K562 (cell line): ENCODE data around the gene SYCN. TPM values are rescaled to one million over a fixed set of nuclear protein-coding genes. Genes with fewer than 3 reads are reported as not detected.

Source experiments
- ATAC-seq: fragments of 200-7000 bp; cut with Tn5 transposase; 3 replicates; pipeline ENCODE4 v1.9.1; 2020; ENCODE audit warnings: moderate library complexity
- BruUV-seq: library from RNA; stranded (reverse); fragments of 400-500 nt; replicated peaks from 2 replicates; lab custom pipeline; 2021; lab: Mats Ljungman, UMichigan
- CTCF ChIA-PET: fragments of 300-600 bp; formaldehyde crosslinking; extraction: SDS; loops from one replicate; lab custom pipeline; 2021; ENCODE audit warnings: low intra/inter-chr PET ratio; lab: Yijun Ruan, JAX
- POLR2A ChIA-PET: fragments of 300-600, 350-650 bp; sonication (Branson Sonifier 250); formaldehyde crosslinking; extraction: SDS; loops from one replicate; lab custom pipeline; 2021; ENCODE audit warnings: antibody characterized with exemption, inconsistent platforms; lab: Yijun Ruan, JAX
- DNase-seq, 4 experiments: peaks; one replicate each; pipeline versions ENCODE4 v3.0.0 to v3.0.0-alpha.2; 2011 to 2018; ENCODE audit warnings: low spot score in 3 of 4, mixed read lengths in 3 of 4; ENCODE audit errors: extremely low read depth in 1 of 4
- FAIRE-seq: peaks from 2 replicates; lab custom pipeline; 2011; peaks lifted over from hg19 to GRCh38; lab: Jason Lieb, UNC
- H2AFZ ChIP-seq: 2 replicates; pipeline ENCODE4 v1.6.0; 2011; ENCODE audit warnings: low read depth, low read length, control low read depth, inconsistent platforms
- H3K27ac ChIP-seq: fragments of 200-600 bp; 3 replicates; pipeline ENCODE4 v1.8.0; 2011; ENCODE audit warnings: low read depth, mild to moderate bottlenecking, control low read depth, inconsistent platforms, low read length, moderate library complexity, mixed read lengths; ENCODE audit errors: extremely low read depth
- H3K27me3 ChIP-seq, 2 experiments: fragments of 300-600 bp in 1 of 2; 2 replicates in 1 of 2; 3 replicates in 1 of 2; pipeline versions ENCODE4 v1.6.0 to v1.8.0; 2011; ENCODE audit warnings: inconsistent platforms in 2 of 2, low read length in 2 of 2, mild to moderate bottlenecking in 1 of 2, mixed read lengths in 1 of 2, moderate library complexity in 1 of 2; ENCODE audit not compliant: control insufficient read depth in 2 of 2, insufficient read depth in 2 of 2
- H3K36me3 ChIP-seq: fragments of 300-600 bp; 3 replicates; pipeline ENCODE4 v1.8.0; 2011; ENCODE audit warnings: mild to moderate bottlenecking, low read length, inconsistent platforms; ENCODE audit not compliant: control insufficient read depth, insufficient read depth
- H3K4me1 ChIP-seq, 2 experiments: fragments of 200-600 bp in 1 of 2; replicated peaks in 1 of 2; 2 replicates in 1 of 2; 3 replicates in 1 of 2; pipeline versions ENCODE4 v1.5.1 to v1.8.0; 2011; ENCODE audit warnings: inconsistent platforms in 2 of 2, low read length in 2 of 2, mild to moderate bottlenecking in 1 of 2, mixed read lengths in 1 of 2, moderate library complexity in 1 of 2; ENCODE audit not compliant: control insufficient read depth in 2 of 2, insufficient read depth in 2 of 2
- H3K4me2 ChIP-seq: 2 replicates; pipeline ENCODE4 v1.6.1; 2011; ENCODE audit warnings: low read length, control low read depth, inconsistent platforms, mixed read lengths; ENCODE audit not compliant: insufficient read depth
- H3K4me3 ChIP-seq: fragments of 200-600 bp; sonication (generic), shearing (Covaris generic); 2 replicates; pipeline ENCODE4 v1.5.1; 2016; ENCODE audit warnings: control low read depth, inconsistent platforms
- H3K79me2 ChIP-seq: fragments of 200-600 bp; 3 replicates; pipeline ENCODE4 v1.8.0; 2011; ENCODE audit warnings: low read length, inconsistent platforms; ENCODE audit not compliant: control insufficient read depth, insufficient read depth
- H3K9ac ChIP-seq, 2 experiments: 2 replicates each; pipeline versions ENCODE4 v1.6.0 to v1.6.1; 2011; ENCODE audit warnings: low read depth in 2 of 2, low read length in 2 of 2, control low read depth in 1 of 2, inconsistent platforms in 1 of 2, mild to moderate bottlenecking in 1 of 2, mixed read lengths in 1 of 2; ENCODE audit not compliant: insufficient read depth in 1 of 2
- H3K9me1 ChIP-seq: one replicate; pipeline ENCODE4 v1.6.0; 2011; ENCODE audit warnings: inconsistent platforms, mild to moderate bottlenecking, low read length, moderate library complexity; ENCODE audit not compliant: control insufficient read depth, insufficient read depth
- H3K9me3 ChIP-seq: replicated peaks from 2 replicates; pipeline ENCODE4 v1.5.1; 2011; ENCODE audit warnings: low read depth, low read length, inconsistent platforms; ENCODE audit not compliant: control insufficient read depth, insufficient read depth
- H4K20me1 ChIP-seq: replicated peaks from 2 replicates; pipeline ENCODE4 v1.6.1; 2011; ENCODE audit warnings: low read length, inconsistent platforms, mixed read lengths; ENCODE audit not compliant: control insufficient read depth, insufficient read depth
- DMBX1 ChIP-seq: fragments of 250-450 bp; sonication (Bioruptor Pico); IDR thresholded peaks from 2 replicates; pipeline ENCODE4 v1.8.0; 2022; ENCODE audit warnings: inconsistent platforms, mild to moderate bottlenecking, moderate library complexity, borderline replicate concordance
- NR2C1 ChIP-seq, 2 experiments: fragments of 450-650 bp; IDR thresholded peaks; 2 replicates each; pipeline ENCODE4 v1.6.1; 2017; ENCODE audit warnings: mild to moderate bottlenecking in 2 of 2, antibody characterized with exemption in 1 of 2, inconsistent platforms in 1 of 2, missing compliant biosample characterization in 1 of 2, missing genetic modification characterization in 1 of 2
- POLR2G ChIP-seq: fragments of 200-400 bp; formaldehyde crosslinking; IDR thresholded peaks from 2 replicates; pipeline ENCODE4 v1.6.1; 2017; ENCODE audit warnings: low read depth, mild to moderate bottlenecking, antibody characterized with exemption, low read length, moderate library complexity
- SIN3A ChIP-seq, 2 experiments: fragments of 150-350 bp in 1 of 2; IDR thresholded peaks; 2 replicates each; pipeline ENCODE4 v1.6.1; 2011 to 2016; ENCODE audit warnings: borderline replicate concordance in 2 of 2, low read depth in 2 of 2, low read length in 2 of 2, mild to moderate bottlenecking in 2 of 2, moderate library complexity in 2 of 2; ENCODE audit not compliant: control insufficient read depth in 1 of 2
- TRIM28 ChIP-seq: fragments of 450-650 bp; IDR thresholded peaks from 2 replicates; pipeline ENCODE4 v1.6.1; 2017
- YBX1 ChIP-seq: fragments of 450-650 bp; IDR thresholded peaks from 2 replicates; pipeline ENCODE4 v1.7.1; 2016; ENCODE audit warnings: mild to moderate bottlenecking
- ZNF696 ChIP-seq: fragments of 250-450 bp; sonication (Bioruptor Pico); conservative IDR thresholded peaks from 2 replicates; pipeline ENCODE4 v1.4.0; 2020; ENCODE audit warnings: mild to moderate bottlenecking, moderate library complexity
- WGBS: fragments of 100-300 bp; shearing (Covaris generic); methylation state at CpG from one replicate; pipeline ENCODE4 v1.1.6; 2016; ENCODE audit warnings: low coverage, mixed read lengths; ENCODE audit not compliant: insufficient coverage; ENCODE audit errors: missing lambda C conversion rate; 5-methylcytosine and 5-hydroxymethylcytosine counted together
- in situ Hi-C: fragments of 300-500 bp; cut with MboI; formaldehyde crosslinking; loops from 4 replicates; pipeline ENCODE4 v1.15.0; 2018; ENCODE audit warnings: inconsistent platforms, mixed read lengths
- intact Hi-C: fragments of 100-400 bp; cut with micrococcal nuclease; formaldehyde crosslinking; loops from 2 replicates; pipeline ENCODE4 v1.14.2; 2022
- polyA plus RNA-seq, 8 experiments: library from polyadenylated mRNA; depleted of rRNA in 4 of 8; stranded (reverse) in 5 of 8; unstranded in 3 of 8; fragments of >200 nt; fragmentation: Nextera tagmentation in 2 of 8; fragmentation: Illumina TruSeq in 1 of 8; extraction: Ambion mirVana in 2 of 8; extraction: Trizol in 1 of 8; gene quantifications; 2 replicates each; pipeline versions ENCODE4 v1.2.1 to v1.2.3, GENCODE V29; 2011 to 2014; ENCODE audit warnings: inconsistent platforms in 1 of 8, missing spikeins in 1 of 8
- total RNA-seq, 7 experiments: library from RNA; depleted of rRNA in 6 of 7; stranded (reverse); fragments of >200 nt in 6 of 7; fragmentation: Illumina TruSeq in 2 of 7; extraction: Trizol in 2 of 7; gene quantifications; 2 replicates each; pipeline versions ENCODE4 v1.2.1 to v1.2.3, GENCODE V29; 2011 to 2021; ENCODE audit warnings: low replicate concordance in 1 of 7
- TF ChIP-seq, protein P1 (sequence below): fragments of 250-450 bp; sonication (Bioruptor Pico); IDR thresholded peaks from 2 replicates; pipeline ENCODE4 v1.5.0; 2020; ENCODE audit warnings: mild to moderate bottlenecking, borderline replicate concordance

SYCN gene
- total and polyA plus RNA-seq, 9 of the 15 experiments (the other 6 are each of a cell fraction or from before 2014, with no cell fraction given) = not detected

DNA sequence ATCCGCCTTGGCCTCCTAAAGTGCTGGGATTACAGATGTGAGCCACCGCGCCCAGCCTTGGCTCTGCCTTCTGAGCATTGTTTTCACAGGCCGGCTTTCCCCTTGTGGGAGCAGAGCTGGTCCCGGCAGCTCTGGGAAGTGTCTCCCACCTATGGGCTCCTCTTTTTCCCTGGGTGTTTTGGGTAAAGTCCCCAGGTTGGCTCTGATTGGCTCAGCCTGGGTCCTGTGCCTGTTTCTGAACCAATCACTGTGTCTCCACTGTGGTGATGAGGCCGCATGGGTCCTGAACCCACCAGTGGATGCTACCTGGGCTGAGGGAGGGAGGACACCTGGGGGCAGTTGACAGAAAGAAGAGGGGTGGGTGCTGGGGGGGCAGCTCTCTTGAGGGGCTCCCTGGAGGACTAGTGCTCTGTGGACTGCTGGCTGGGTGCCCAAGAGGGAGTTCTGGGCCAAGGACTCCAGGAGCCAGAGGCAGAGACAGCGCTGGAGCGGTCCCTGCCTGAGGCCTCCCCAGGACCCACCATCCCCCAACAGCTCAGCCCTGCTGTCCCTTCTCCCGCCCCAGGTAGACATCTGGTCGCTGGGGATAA is 26.9 kb downstream of the SYCN start:
- H3K79me2 ChIP-seq = no peaks in the 10 kb centered on the region
- no peak overlapping the region for H2AFZ ChIP-seq
- no peaks in the 10 kb centered on the region for H3K9me1 ChIP-seq
- H3K4me3 ChIP-seq = no peak overlapping the region
- peaks cover 49% of the 10 kb centered on the region; the same call in 2 of the 3 replicates for H3K36me3 ChIP-seq
- no peaks in the 10 kb centered on the region for H4K20me1 ChIP-seq
- CTCF ChIA-PET = no interaction called here
- no peaks in the 10 kb centered on the region for H3K9me3 ChIP-seq
- peaks cover 0 to 34% of the 10 kb centered on the region in 2 experiments; a peak in 2 of 5 replicates for H3K4me1 ChIP-seq
- no peak for FAIRE-seq
- H3K9ac ChIP-seq = no peak overlapping the region
- no TSS peak for BruUV-seq
- no peaks in the 10 kb centered on the region for H3K27me3 ChIP-seq
- WGBS = 90% methylated on average over 6 of the region's 10 CpGs
- no peak for DNase-seq
- peak; percentile 28; the same call in 1 of the 3 replicates for ATAC-seq
- H3K27ac ChIP-seq = no peak overlapping the region
- intact Hi-C loops (no loop called here), in situ Hi-C loops (no loop called here)
- 0 out of 2 replicates have a peak, but pooled peaks have one; percentile 10 for TF ChIP-seq POLR2G
- no peak for TF ChIP-seq YBX1
- no peak overlapping the region for H3K4me2 ChIP-seq
- POLR2A ChIA-PET = interaction anchor here (0.9 kb wide), 1 partner anchor 154 kb away, joined by 4 read pairs; no protein-coding TSS in a partner anchor

DNA sequence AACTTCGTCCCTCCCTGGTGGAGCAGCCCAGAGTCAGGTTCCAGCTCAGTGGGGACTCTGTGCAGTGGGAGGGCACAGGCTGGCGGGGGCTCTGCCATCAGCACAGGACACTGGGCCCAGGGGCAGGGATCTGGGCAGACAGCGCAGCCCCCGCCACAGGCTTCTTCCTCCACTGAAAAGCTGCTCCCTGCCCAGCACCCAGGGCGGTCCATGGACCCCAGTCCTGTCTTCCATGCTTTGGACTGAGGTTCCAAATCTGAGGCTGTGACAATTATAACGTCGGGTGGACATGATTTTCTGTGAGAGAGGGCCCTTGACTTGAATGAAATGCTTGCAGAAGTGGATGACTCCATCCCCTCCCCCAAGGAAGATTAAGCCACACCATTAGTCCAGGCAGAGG is 28.5 kb downstream of the SYCN start:
- in situ Hi-C loops = no loop called here
- WGBS = 86% methylated on average over 7 of the region's 7 CpGs
- no peaks in the 10 kb centered on the region for H3K27me3 ChIP-seq

More for the DNA sequence above, 28.5 kb downstream of the SYCN start:
- FAIRE-seq (no peak), ATAC-seq (no peak), DNase-seq (no peak)
- Histone ChIP-seq H4K20me1 (no peaks in the 10 kb centered on the region), H3K36me3 (peaks cover 60% of the 10 kb centered on the region; the same call in 2 of the 3 replicates), H3K4me3 (no peak overlapping the region), H3K9me3 (no peaks in the 10 kb centered on the region), H3K9ac (no peak overlapping the region), H3K79me2 (no peaks in the 10 kb centered on the region), H3K9me1 (no peaks in the 10 kb centered on the region), H3K4me2 (no peak overlapping the region), H3K27ac (no peak overlapping the region), H3K4me1 (peaks cover 0 to 37% of the 10 kb centered on the region in 2 experiments; a peak in 2 of 5 replicates), H2AFZ (no peak overlapping the region)
- no TSS peak for BruUV-seq
- ChIA-PET CTCF (no interaction called here), POLR2A (no interaction called here)
- TF ChIP-seq ZNF696 (CRISPR knock-in tag) = no peak
- TF ChIP-seq NR2C1 (IDR thresholded peaks at IDR 0.05) = no peak
- no peak for TF ChIP-seq NR2C1 (tag; IDR thresholded peaks at IDR 0.05)
- TF ChIP-seq DMBX1 = no peak
- no peak for TF ChIP-seq TRIM28
- no peak for TF ChIP-seq SIN3A (IDR thresholded peaks at IDR 0.05; ENCODE audit: borderline replicate concordance in 2 of 2, control insufficient read depth in 1 of 2, low read depth in 2 of 2, low read length in 2 of 2)
- TF ChIP-seq, protein P1, sequence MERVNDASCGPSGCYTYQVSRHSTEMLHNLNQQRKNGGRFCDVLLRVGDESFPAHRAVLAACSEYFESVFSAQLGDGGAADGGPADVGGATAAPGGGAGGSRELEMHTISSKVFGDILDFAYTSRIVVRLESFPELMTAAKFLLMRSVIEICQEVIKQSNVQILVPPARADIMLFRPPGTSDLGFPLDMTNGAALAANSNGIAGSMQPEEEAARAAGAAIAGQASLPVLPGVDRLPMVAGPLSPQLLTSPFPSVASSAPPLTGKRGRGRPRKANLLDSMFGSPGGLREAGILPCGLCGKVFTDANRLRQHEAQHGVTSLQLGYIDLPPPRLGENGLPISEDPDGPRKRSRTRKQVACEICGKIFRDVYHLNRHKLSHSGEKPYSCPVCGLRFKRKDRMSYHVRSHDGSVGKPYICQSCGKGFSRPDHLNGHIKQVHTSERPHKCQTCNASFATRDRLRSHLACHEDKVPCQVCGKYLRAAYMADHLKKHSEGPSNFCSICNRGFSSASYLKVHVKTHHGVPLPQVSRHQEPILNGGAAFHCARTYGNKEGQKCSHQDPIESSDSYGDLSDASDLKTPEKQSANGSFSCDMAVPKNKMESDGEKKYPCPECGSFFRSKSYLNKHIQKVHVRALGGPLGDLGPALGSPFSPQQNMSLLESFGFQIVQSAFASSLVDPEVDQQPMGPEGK (CRISPR knock-in tag) = no peak
- intact Hi-C loops = no loop called here
